Measurements from ENCODE around the gene OR8D2. TPM values are rescaled to one million over a fixed set of nuclear protein-coding genes. Genes with fewer than 3 reads are reported as not detected.

The OR8D2 gene
- total RNA-seq, 1 experiment from 2014 or later, result not detected

DNA sequence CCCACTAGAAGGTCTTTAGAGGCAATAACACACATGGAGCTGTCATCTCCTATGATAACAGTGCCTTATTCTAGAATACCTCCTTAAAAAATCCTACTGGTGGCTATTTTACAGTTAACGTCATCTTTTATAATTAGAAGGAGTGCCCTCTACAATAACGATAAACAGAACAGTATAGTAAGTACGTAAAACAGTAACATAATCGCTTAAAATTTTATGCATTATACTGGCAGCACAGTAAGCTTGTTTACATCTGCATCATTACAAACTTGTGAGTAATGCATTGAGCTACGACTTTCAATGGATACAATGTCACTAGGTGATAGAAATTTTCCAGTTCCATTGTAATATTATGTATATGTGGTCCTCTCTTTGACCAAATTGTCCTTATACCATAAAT is 24.3 kb upstream of the OR8D2 start:
- DNase-seq, result no peak
- Histone ChIP-seq H3K4me1 (ENCODE audit: insufficient read depth, low read length) (no peaks in the 10 kb centered on the region), H3K4me2 (ENCODE audit: low read length) (no peak overlapping the region), H3K36me3 (ENCODE audit: low read depth, low read length) (no peaks in the 10 kb centered on the region), H3K27ac (ENCODE audit: low read length) (no peak overlapping the region), H2AFZ (ENCODE audit: low read length) (no peak overlapping the region), H3K9me3 (ENCODE audit: low read length) (no peaks in the 10 kb centered on the region), H3K9ac (ENCODE audit: low read length) (no peak overlapping the region), H3K9me2 (replicated peaks; ENCODE audit: low read length) (no peaks in the 10 kb centered on the region), H3K4me3 (ENCODE audit: low read length) (no peak overlapping the region), H3F3A (ENCODE audit: low read length, unreplicated experiment) (no peaks in the 10 kb centered on the region), H3K79me2 (ENCODE audit: low read length) (no peaks in the 10 kb centered on the region), H3K27me3 (ENCODE audit: low read length) (peaks cover 24% of the 10 kb centered on the region; the same call in 1 of the 2 replicates), H4K20me1 (ENCODE audit: low read length) (no peaks in the 10 kb centered on the region)
- no peak for TF ChIP-seq EZH2 (IDR thresholded peaks at IDR 0.05; ENCODE audit: low read length, unreplicated experiment)
- no peak for TF ChIP-seq EZH2phosphoT487 (IDR thresholded peaks at IDR 0.05; ENCODE audit: borderline replicate concordance, low read length)
- TF ChIP-seq CTCF (conservative IDR thresholded peaks at IDR 0.05; ENCODE audit: low read depth, low read length), result no peak
- ATAC-seq, result no peak
- intact Hi-C loops (cut with micrococcal nuclease), result no loop called here
- ChIA-PET CTCF (no interaction called here), POLR2A (ENCODE audit: unreplicated experiment) (no interaction called here)
- BruUV-seq (replicated peaks), result no TSS peak

- no peak overlapping the region for H3K4me3 ChIP-seq (ENCODE audit: low read length)
- intact Hi-C loops (cut with micrococcal nuclease), result no loop called here
- no peaks in the 10 kb centered on the region for H3K4me1 ChIP-seq (ENCODE audit: insufficient read depth, low read length)
- no TSS peak for BruUV-seq (replicated peaks)
- ChIA-PET CTCF (no interaction called here), POLR2A (ENCODE audit: unreplicated experiment) (no interaction called here)
- no peaks in the 10 kb centered on the region for H3K9me2 ChIP-seq (replicated peaks; ENCODE audit: low read length)
- peaks cover 12% of the 10 kb centered on the region; the same call in 1 of the 2 replicates for H3K27me3 ChIP-seq (ENCODE audit: low read length)
- H3K79me2 ChIP-seq (ENCODE audit: low read length), result no peaks in the 10 kb centered on the region
- no peaks in the 10 kb centered on the region for H3K36me3 ChIP-seq (ENCODE audit: low read depth, low read length)
- TF ChIP-seq EZH2phosphoT487 (IDR thresholded peaks at IDR 0.05; ENCODE audit: borderline replicate concordance, low read length), result no peak
- TF ChIP-seq CTCF (conservative IDR thresholded peaks at IDR 0.05; ENCODE audit: low read depth, low read length), result no peak
- TF ChIP-seq EZH2 (IDR thresholded peaks at IDR 0.05; ENCODE audit: low read length, unreplicated experiment), result no peak
- H3F3A ChIP-seq (ENCODE audit: low read length, unreplicated experiment), result no peaks in the 10 kb centered on the region
- no peak overlapping the region for H3K9ac ChIP-seq (ENCODE audit: low read length)
- ATAC-seq, result no peak
- H3K4me2 ChIP-seq (ENCODE audit: low read length), result no peak overlapping the region
- no peak for DNase-seq
- no peaks in the 10 kb centered on the region for H4K20me1 ChIP-seq (ENCODE audit: low read length)
- no peaks in the 10 kb centered on the region for H3K9me3 ChIP-seq (ENCODE audit: low read length)
- H3K27ac ChIP-seq (ENCODE audit: low read length), result no peak overlapping the region
- H2AFZ ChIP-seq (ENCODE audit: low read length), result no peak overlapping the region
Observed at GRCh38 chr11:124340142-124340447, 20.1 kb upstream of the OR8D2 start.

- DNase-seq (no peak), ATAC-seq (no peak)
- H3K4me2 ChIP-seq (ENCODE audit: low read length), result no peak overlapping the region
- ChIA-PET CTCF (no interaction called here), POLR2A (ENCODE audit: unreplicated experiment) (no interaction called here)
- H3F3A ChIP-seq (ENCODE audit: low read length, unreplicated experiment), result no peaks in the 10 kb centered on the region
- no peak overlapping the region for H3K27ac ChIP-seq (ENCODE audit: low read length)
- no peaks in the 10 kb centered on the region for H4K20me1 ChIP-seq (ENCODE audit: low read length)
- no peaks in the 10 kb centered on the region for H3K36me3 ChIP-seq (ENCODE audit: low read depth, low read length)
- H3K9me3 ChIP-seq (ENCODE audit: low read length), result no peaks in the 10 kb centered on the region
- no peaks in the 10 kb centered on the region for H3K9me2 ChIP-seq (replicated peaks; ENCODE audit: low read length)
- intact Hi-C loops (cut with micrococcal nuclease), result no loop called here
- H3K4me1 ChIP-seq (ENCODE audit: insufficient read depth, low read length), result no peaks in the 10 kb centered on the region
- no peaks in the 10 kb centered on the region for H3K79me2 ChIP-seq (ENCODE audit: low read length)
- H3K27me3 ChIP-seq (ENCODE audit: low read length), result peaks cover 17% of the 10 kb centered on the region; the same call in 1 of the 2 replicates
- no peak overlapping the region for H3K9ac ChIP-seq (ENCODE audit: low read length)
- TF ChIP-seq EZH2phosphoT487 (IDR thresholded peaks at IDR 0.05; ENCODE audit: borderline replicate concordance, low read length) (no peak), EZH2 (IDR thresholded peaks at IDR 0.05; ENCODE audit: low read length, unreplicated experiment) (no peak), CTCF (conservative IDR thresholded peaks at IDR 0.05; ENCODE audit: low read depth, low read length) (no peak)
- BruUV-seq (replicated peaks), result no TSS peak
- H2AFZ ChIP-seq (ENCODE audit: low read length), result no peak overlapping the region
- H3K4me3 ChIP-seq (ENCODE audit: low read length), result no peak overlapping the region
Observed at GRCh38 chr11:124339396-124340141, 19.6 kb upstream of the OR8D2 start.
